Activated gamma-delta T cell (primary cell): Measurements from ENCODE around the gene ZNF862.

Source experiments
- DNase-seq: peaks from one replicate; lab custom pipeline; 2025; lab: John Stamatoyannopoulos, UW

Gene ZNF862

GRCh38 chr7:149845257-149845980, 7.2 kb downstream of the ZNF862 start:
- DNase-seq: no peak

DNA sequence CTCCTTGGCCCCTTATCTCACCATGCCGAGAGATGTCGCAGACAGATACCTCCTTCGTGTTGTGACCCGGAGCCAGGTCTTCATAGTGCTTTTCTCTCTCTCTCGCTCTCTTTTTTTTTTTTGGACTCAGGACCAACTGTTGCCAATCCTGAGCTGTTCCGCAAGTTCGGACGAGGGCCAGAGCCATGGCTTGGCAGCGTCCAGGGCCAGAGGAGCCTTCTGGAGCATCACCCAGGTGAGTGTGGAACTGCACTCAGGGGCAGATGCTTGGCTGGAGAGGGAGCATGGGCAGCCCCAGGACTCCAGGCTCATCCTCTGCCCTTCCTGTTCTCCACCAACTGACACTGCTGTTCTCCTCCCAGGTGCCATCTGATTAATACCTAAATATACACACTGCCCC, 7.8 kb downstream of the ZNF862 start:
- no peak for DNase-seq

GRCh38 chr7:149846436-149847046, 8.4 kb downstream of the ZNF862 start:
- DNase-seq: no peak

DNA sequence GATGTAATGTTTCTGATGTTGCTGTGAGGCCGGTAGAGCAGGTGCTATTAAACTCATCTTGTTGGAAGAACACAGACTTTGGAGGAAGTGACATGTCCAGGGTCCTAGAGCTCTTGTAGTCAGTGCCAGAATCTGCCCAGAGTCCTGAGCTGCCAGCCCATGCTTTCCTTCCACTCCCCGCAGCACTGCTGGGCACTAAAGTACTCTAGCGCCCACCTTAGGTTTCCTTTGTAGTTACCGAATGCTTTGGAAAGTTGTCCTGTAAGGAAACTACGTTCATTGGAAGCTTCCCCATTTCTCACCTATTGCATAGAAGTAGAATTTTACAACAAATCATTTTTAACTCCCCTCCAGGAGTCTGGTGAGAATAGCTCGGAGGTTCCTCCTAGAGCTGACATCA, 11.0 kb downstream of the ZNF862 start:
- DNase-seq: no peak

DNA sequence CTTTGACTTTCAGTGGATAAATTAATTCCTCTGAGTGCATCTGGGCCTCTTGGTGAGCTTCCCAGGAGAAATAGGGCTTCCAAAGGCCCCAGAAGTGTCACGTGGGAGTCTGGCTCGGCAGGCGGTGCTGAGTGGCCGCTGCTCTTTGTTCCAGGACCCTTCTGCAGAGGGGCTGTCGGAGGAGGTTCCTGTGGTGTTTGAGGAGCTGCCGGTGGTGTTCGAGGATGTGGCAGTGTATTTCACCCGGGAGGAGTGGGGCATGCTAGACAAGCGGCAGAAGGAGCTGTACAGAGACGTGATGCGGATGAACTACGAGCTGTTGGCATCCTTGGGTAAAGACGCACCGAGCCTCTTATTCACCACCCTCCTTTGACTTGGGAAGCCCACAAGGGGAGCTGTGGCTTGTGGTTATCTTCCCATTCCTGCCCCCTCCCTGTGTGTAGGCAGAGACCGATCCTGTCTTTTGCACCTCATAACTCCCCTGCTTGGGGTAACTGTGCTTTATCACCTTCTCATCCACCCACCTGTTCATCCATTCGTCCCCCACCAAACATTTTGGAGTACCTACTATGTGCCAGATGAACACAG, 11.9 kb downstream of the ZNF862 start:
- no peak for DNase-seq

GRCh38 chr7:149850716-149851115, 12.5 kb downstream of the ZNF862 start:
- no peak for DNase-seq

DNA sequence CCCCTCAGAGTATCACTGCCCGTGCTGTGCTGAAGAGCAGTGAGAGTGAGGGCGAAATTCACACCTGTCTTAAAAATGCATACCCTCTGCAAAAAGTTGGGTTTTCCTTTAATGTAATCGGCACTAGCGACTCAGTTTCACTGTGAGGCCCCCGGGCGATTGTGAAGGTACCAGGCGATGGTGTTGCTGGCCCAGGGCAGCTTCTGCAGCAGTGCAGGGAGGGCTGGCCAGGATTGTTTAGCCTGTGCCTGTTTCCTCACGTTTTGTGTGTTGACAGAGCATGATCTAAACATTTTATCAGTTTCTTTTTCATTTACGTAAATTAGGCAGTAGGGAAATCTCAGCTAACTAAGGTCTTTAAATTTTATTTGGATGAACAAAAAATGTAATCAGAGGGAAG, 13.3 kb downstream of the ZNF862 start:
- no peak for DNase-seq

GRCh38 chr7:149853157-149853556, 15.0 kb downstream of the ZNF862 start:
- no peak for DNase-seq

GRCh38 chr7:149854611-149855360, 16.6 kb downstream of the ZNF862 start:
- DNase-seq: no peak

DNA sequence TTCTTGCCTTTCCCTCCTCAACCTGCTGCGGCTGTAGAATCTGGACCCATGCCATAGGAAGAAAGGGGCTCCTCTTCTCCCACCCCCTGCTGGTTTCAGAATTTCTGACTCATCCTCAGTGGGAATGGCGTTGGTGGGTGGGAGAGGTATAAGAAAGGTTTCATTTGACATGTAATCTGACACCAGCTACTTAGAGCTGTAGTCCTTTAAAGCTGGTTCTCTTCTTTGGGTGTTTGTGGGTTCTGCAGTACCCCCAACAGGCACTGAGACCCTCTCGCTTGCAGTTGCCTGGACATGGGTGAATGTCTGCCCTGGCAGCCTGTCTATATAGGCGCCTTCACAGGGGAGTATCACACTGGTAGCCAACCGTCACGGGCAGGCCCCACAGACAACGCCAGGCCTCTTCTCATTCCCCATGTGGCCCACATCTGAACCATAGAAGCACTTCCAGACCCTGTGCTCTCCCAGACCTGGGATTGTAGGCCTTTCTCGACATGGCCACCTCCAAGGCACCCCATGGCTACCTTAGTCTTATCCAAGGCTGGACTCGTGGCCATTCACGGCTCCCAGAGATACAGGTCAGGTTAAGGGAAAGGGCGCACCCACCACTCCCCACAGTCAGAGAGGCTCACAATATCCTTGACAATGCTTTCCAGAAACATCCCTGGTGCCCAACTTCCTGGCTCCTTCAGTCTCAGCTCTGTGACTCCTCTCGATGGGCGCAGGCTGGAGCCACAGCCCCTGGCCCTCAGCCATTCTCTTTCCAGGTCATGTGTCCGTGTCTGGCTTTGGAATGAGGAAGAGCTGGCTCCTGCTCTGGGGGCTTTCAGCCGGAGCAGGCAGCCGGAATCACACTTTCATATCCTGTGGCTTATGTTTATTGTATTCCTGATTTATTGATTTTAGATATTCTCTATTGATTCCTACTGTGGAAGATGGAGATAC, 17.5 kb downstream of the ZNF862 start:
- no peak for DNase-seq

DNA sequence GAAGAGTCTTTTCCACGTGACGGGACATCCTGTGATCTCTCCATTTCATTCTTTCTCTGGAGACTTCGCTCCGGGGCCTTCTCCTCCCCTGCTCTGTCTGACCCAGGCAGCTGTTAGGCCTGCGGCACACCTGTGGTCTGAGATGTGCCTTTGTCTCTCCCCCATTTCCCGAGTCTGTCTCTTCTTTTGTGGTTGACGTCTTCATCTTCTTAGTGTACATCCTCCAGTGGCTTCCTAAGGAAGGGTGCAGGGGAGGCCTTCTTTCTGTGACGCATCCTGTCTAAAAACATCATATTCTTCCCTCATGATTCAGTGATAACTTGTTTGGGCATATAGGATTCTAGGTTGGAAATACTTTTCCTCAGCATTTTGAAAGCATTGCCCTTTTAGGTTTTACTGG, 18.4 kb downstream of the ZNF862 start:
- no peak for DNase-seq

DNA sequence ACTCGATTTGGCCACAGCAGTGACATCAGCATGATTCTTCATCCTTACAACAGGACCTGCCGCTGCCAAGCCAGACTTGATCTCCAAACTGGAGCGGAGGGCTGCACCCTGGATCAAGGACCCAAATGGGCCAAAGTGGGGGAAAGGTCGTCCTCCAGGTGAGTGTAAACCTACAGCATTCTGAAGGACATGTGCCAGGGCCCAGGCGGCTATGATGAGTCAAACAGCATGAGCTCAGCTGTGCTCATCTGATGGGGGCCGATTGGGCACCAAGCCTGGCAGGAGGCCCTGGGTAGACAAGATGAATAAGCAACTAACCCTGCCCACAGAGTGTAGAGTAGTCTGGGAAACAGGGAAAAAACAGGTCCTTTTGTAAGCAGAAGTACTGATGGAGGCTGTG, 21.2 kb downstream of the ZNF862 start:
- no peak for DNase-seq

- no peak for DNase-seq
These were observed 21.7 kb downstream of the ZNF862 start for GRCh38 chr7:149859876-149860275.

- no peak for DNase-seq
These were observed 22.9 kb downstream of the ZNF862 start for GRCh38 chr7:149860821-149861727.

- DNase-seq: no peak
These were observed 23.5 kb downstream of the ZNF862 start for GRCh38 chr7:149861728-149862045.

GRCh38 chr7:149862156-149862555, 24.0 kb downstream of the ZNF862 start:
- DNase-seq: no peak

GRCh38 chr7:149863500-149863899, 25.3 kb downstream of the ZNF862 start:
- no peak for DNase-seq

DNA sequence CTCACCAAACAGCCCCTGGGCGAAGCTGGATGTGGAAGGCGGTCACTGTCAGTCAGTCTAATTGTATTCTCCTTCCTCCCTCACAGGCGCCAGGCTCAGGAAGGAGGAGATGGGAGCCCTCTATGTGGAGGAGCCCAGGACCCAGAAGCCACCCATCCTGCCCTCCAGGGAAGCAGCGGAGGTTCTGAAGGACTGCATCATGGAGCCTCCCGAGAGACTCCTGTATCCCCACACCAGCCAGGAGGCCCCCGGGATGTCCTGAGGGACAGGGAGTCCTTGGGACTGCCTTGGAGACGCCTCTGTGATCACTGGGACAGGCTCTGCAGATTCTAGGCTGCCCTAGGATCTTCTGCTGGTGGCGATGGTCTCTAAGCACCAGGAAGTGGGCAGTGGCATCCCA, 25.8 kb downstream of the ZNF862 start:
- DNase-seq: no peak

DNA sequence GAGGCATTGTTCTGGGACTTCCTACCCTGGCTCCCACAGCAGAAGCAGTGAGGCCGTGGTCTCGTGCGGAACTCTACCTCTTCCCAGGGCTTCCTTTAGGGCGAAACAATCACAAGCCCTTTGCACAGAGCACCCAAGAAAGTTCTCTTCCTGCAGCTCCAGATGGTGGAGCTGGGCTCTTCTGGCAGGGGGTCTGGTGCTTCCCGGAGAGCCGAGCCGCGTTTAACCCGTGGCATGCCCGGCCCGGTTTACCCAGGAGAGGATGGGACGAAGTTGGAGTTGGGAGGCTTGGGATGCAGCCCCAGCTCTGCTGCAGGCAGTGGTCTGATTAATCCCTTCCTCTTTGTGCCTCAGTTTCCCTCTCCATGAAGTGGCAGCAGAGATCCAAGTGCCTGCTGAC, 26.6 kb downstream of the ZNF862 start:
- DNase-seq: no peak

DNA sequence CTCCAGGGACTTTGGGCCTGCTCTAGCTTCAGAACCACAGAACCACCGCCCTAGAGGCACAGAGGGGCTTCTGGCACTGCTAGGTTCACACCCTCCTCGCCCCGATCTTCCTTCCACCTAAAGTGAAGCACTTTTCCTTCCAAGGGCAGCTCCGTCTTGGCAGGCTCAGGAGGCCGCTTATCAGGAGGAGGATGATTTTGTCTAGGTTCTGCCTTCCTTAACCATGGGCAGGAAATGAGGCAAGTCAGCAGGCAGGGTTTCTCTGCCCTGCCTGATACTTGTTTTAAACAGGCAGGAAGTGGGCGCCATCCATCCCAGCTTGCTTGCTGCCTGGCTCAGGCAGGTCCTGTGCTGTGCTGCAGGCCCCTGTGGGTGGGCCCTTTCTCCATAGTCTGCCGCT, 27.3 kb downstream of the ZNF862 start:
- no peak for DNase-seq
